ENCODE results near the gene PTPRD. TPM values are rescaled to one million over a fixed set of nuclear protein-coding genes. Genes with fewer than 3 reads are reported as not detected.

Gene PTPRD
- total and polyA plus RNA-seq, 2 donors (not counting 1 experiment from before 2014, with no cell fraction given), result not detected

DNA sequence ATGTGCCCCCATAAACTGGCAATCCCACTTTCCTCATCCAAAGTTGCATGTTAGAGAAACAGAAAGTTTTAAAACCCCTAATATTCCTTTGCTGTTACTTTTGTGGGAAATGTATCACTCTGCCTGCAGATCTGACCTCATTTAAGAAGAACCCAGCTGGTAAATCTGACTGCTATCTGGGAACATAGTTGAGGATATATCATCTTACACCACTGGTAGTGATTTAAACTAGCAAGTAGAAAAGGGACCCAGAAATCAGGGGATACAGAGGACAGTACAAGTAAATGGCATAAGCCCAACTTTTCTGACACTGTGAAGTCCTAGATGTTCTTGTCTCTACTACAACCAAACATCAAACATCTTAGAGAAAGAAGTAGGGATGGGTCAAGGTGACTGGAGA, 1752.7 kb downstream of the PTPRD start:
- DNase-seq (no peak), ATAC-seq (ENCODE audit: low read depth) (no peak)
- Mint-ChIP-seq H3K4me3 (no peak overlapping the region), H3K9me3 (ENCODE audit: insufficient read depth) (no peaks in the 10 kb centered on the region), H3K27me3 (peaks cover 29% of the 10 kb centered on the region), H3K4me1 (peaks cover 16% of the 10 kb centered on the region), H3K27ac (no peak overlapping the region)
- Histone ChIP-seq H3K4me3 (ENCODE audit: control extremely low read depth in 1 of 5, extremely low read depth in 1 of 5, insufficient read depth in 1 of 5, low read depth in 2 of 5, low read length in 4 of 5) (no peak overlapping the region), H3K79me2 (ENCODE audit: control insufficient read depth, insufficient read depth, low read length) (no peaks in the 10 kb centered on the region), H4K20me1 (ENCODE audit: control insufficient read depth, insufficient read depth, low read length, poor library complexity, severe bottlenecking) (no peaks in the 10 kb centered on the region), H3K4me2 (replicated peaks; ENCODE audit: low read depth, low read length, poor library complexity, severe bottlenecking) (no peak overlapping the region), H3K9me3 (ENCODE audit: control extremely low read depth in 1 of 3, control insufficient read depth in 2 of 3, insufficient read depth in 1 of 3, low read length in 2 of 3) (peaks cover 0 to 5% (median 0%) of the 10 kb centered on the region in 3 donors), H3K27ac (ENCODE audit: low read length in 2 of 2) (no peak overlapping the region), H3K4me1 (ENCODE audit: control insufficient read depth in 2 of 2, insufficient read depth in 2 of 2, low read length in 2 of 2) (peaks cover 12 to 18% of the 10 kb centered on the region in 2 donors), H3K27me3 (replicated peaks in 1 of 4; ENCODE audit: control extremely low read depth in 1 of 4, control insufficient read depth in 3 of 4, insufficient read depth in 4 of 4, low read length in 3 of 4) (peaks cover 0 to 27% (median 9%) of the 10 kb centered on the region in 4 experiments), H2AFZ (ENCODE audit: insufficient read depth, low read depth, low read length, poor library complexity, severe bottlenecking) (no peak overlapping the region), H3K36me3 (replicated peaks in 1 of 2; ENCODE audit: control extremely low read depth in 1 of 2, control insufficient read depth in 1 of 2, extremely low read depth in 1 of 2, insufficient read depth in 2 of 2, low read length in 1 of 2) (no peaks in the 10 kb centered on the region), H3K9ac (ENCODE audit: low read length) (no peak overlapping the region)
- POLR2A ChIA-PET, result no interaction called here
- intact Hi-C loops (cut with micrococcal nuclease), result no loop called here
- TF ChIP-seq, protein P1, sequence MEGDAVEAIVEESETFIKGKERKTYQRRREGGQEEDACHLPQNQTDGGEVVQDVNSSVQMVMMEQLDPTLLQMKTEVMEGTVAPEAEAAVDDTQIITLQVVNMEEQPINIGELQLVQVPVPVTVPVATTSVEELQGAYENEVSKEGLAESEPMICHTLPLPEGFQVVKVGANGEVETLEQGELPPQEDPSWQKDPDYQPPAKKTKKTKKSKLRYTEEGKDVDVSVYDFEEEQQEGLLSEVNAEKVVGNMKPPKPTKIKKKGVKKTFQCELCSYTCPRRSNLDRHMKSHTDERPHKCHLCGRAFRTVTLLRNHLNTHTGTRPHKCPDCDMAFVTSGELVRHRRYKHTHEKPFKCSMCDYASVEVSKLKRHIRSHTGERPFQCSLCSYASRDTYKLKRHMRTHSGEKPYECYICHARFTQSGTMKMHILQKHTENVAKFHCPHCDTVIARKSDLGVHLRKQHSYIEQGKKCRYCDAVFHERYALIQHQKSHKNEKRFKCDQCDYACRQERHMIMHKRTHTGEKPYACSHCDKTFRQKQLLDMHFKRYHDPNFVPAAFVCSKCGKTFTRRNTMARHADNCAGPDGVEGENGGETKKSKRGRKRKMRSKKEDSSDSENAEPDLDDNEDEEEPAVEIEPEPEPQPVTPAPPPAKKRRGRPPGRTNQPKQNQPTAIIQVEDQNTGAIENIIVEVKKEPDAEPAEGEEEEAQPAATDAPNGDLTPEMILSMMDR (IDR thresholded peaks at IDR 0.05), result no peak
- TF ChIP-seq EZH2 (IDR thresholded peaks at IDR 0.05; ENCODE audit: borderline replicate concordance, insufficient read depth, low read depth, low read length, poor library complexity, severe bottlenecking), result no peak
- CTCF ChIA-PET, result no interaction called here

DNA sequence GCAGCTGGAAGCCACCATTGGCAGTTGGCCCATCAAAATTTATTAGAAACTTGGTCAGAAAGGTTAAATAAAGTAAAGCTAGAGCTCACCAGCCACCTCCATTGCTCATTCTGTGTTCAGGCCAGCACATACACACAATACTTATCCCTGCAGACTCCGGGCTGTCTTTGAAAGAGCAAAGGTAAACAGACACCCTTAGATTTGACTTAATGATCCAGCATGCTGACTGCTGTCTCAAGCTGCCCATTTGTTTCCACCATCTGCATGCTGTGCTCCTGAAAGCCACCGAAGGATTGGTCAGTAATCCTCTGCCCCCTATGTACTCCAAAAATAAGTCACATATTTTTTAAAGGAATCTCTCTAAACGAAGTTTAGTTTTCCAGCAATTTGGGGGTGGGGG, 1753.4 kb downstream of the PTPRD start:
- Mint-ChIP-seq H3K4me1 (peaks cover 16% of the 10 kb centered on the region), H3K27ac (no peak overlapping the region), H3K27me3 (peaks cover 34% of the 10 kb centered on the region), H3K9me3 (ENCODE audit: insufficient read depth) (no peaks in the 10 kb centered on the region), H3K4me3 (peak overlapping the region; percentile 52)
- no peaks in the 10 kb centered on the region for H3K79me2 ChIP-seq (ENCODE audit: control insufficient read depth, insufficient read depth, low read length)
- POLR2A ChIA-PET, result no interaction called here
- peaks cover 12 to 18% of the 10 kb centered on the region in 2 donors for H3K4me1 ChIP-seq (ENCODE audit: control insufficient read depth in 2 of 2, insufficient read depth in 2 of 2, low read length in 2 of 2)
- H3K36me3 ChIP-seq (replicated peaks in 1 of 2; ENCODE audit: control extremely low read depth in 1 of 2, control insufficient read depth in 1 of 2, extremely low read depth in 1 of 2, insufficient read depth in 2 of 2, low read length in 1 of 2), result no peaks in the 10 kb centered on the region
- peaks cover 0 to 27% (median 10%) of the 10 kb centered on the region in 4 experiments for H3K27me3 ChIP-seq (replicated peaks in 1 of 4; ENCODE audit: control extremely low read depth in 1 of 4, control insufficient read depth in 3 of 4, insufficient read depth in 4 of 4, low read length in 3 of 4)
- no peak overlapping the region for H3K9ac ChIP-seq (ENCODE audit: low read length)
- 81% methylated on average over 2 of the region's 3 CpGs for WGBS (ENCODE audit: insufficient coverage)
- CTCF ChIA-PET, result no interaction called here
- no peak overlapping the region for H2AFZ ChIP-seq (ENCODE audit: insufficient read depth, low read depth, low read length, poor library complexity, severe bottlenecking)
- H3K4me2 ChIP-seq (replicated peaks; ENCODE audit: low read depth, low read length, poor library complexity, severe bottlenecking), result no peak overlapping the region
- intact Hi-C loops (cut with micrococcal nuclease), result no loop called here
- ATAC-seq (ENCODE audit: low read depth) (no peak), DNase-seq (no peak)
- H3K4me3 ChIP-seq (ENCODE audit: control extremely low read depth in 1 of 5, extremely low read depth in 1 of 5, insufficient read depth in 1 of 5, low read depth in 2 of 5, low read length in 4 of 5), result no peak overlapping the region
- H3K27ac ChIP-seq (ENCODE audit: low read length in 2 of 2), result no peak overlapping the region
- TF ChIP-seq, protein P1 (IDR thresholded peaks at IDR 0.05), result no peak
- no peak for TF ChIP-seq EZH2 (IDR thresholded peaks at IDR 0.05; ENCODE audit: borderline replicate concordance, insufficient read depth, low read depth, low read length, poor library complexity, severe bottlenecking)
- no peaks in the 10 kb centered on the region for H4K20me1 ChIP-seq (ENCODE audit: control insufficient read depth, insufficient read depth, low read length, poor library complexity, severe bottlenecking)
- H3K9me3 ChIP-seq (ENCODE audit: control extremely low read depth in 1 of 3, control insufficient read depth in 2 of 3, insufficient read depth in 1 of 3, low read length in 2 of 3), result peaks cover 0 to 5% (median 0%) of the 10 kb centered on the region in 3 donors

Data from B cell (primary cell).